Parathyroid adenoma (tissue), 2 donors: ENCODE data around the gene OR6Y1.

Experiments used
- H2AFZ ChIP-seq: fragments of 300-600 bp; sonication (generic); one replicate; pipeline ENCODE4 v1.7.0; 2017; ENCODE audit warnings: antibody characterized with exemption, mild to moderate bottlenecking
- H3K27ac ChIP-seq: fragments of 300-600 bp; sonication (generic); one replicate; pipeline ENCODE4 v1.7.0; 2017
- H3K27me3 ChIP-seq: fragments of 300-600 bp; sonication (generic); one replicate; pipeline ENCODE4 v1.7.0; 2017; ENCODE audit warnings: low read length; ENCODE audit not compliant: control insufficient read depth, insufficient read depth
- H3K36me3 ChIP-seq: fragments of 300-600 bp; sonication (generic); one replicate; pipeline ENCODE4 v1.7.0; 2017; ENCODE audit warnings: low read length; ENCODE audit not compliant: control insufficient read depth, insufficient read depth
- H3K4me1 ChIP-seq: fragments of 300-600 bp; sonication (generic); one replicate; pipeline ENCODE4 v1.7.0; 2017; ENCODE audit warnings: control low read depth
- H3K4me2 ChIP-seq: fragments of 300-600 bp; sonication (generic); one replicate; pipeline ENCODE4 v1.7.0; 2017; ENCODE audit warnings: low read length
- H3K4me3 ChIP-seq: fragments of 300-600 bp; sonication (generic); one replicate; pipeline ENCODE4 v1.7.0; 2017; ENCODE audit warnings: low read depth, low read length
- H3K79me2 ChIP-seq: fragments of 300-600 bp; sonication (generic); one replicate; pipeline ENCODE4 v1.7.0; 2017; ENCODE audit warnings: control low read depth
- H3K9ac ChIP-seq: fragments of 300-600 bp; sonication (generic); one replicate; pipeline ENCODE4 v1.7.0; 2017; ENCODE audit warnings: mild to moderate bottlenecking
- H3K9me3 ChIP-seq: fragments of 300-600 bp; sonication (generic); one replicate; pipeline ENCODE4 v1.7.0; 2017; ENCODE audit warnings: low read length; ENCODE audit not compliant: control insufficient read depth
- CTCF ChIP-seq: fragments of 300-600 bp; sonication (generic); IDR thresholded peaks from one replicate; pipeline ENCODE4 v1.7.0; 2017; ENCODE audit warnings: antibody characterized with exemption, mild to moderate bottlenecking
- donor health status: primary hyperparathyroidism.

The OR6Y1 gene

GRCh38 chr1:158509471-158510156 lies 44.6 kb downstream of the OR6Y1 start:
- Histone ChIP-seq H3K4me2 (no peak overlapping the region), H3K9me3 (no peaks in the 10 kb centered on the region), H3K4me1 (no peaks in the 10 kb centered on the region), H3K79me2 (no peaks in the 10 kb centered on the region), H3K4me3 (no peak overlapping the region), H3K27me3 (no peaks in the 10 kb centered on the region), H3K9ac (no peak overlapping the region), H3K27ac (no peak overlapping the region), H3K36me3 (no peaks in the 10 kb centered on the region), H2AFZ (no peak overlapping the region)
- no peak for TF ChIP-seq CTCF

- Histone ChIP-seq H3K27me3 (no peaks in the 10 kb centered on the region), H3K79me2 (no peaks in the 10 kb centered on the region), H3K4me2 (no peak overlapping the region), H3K4me3 (no peak overlapping the region), H3K4me1 (no peaks in the 10 kb centered on the region), H3K9ac (no peak overlapping the region), H2AFZ (no peak overlapping the region), H3K36me3 (no peaks in the 10 kb centered on the region), H3K9me3 (no peaks in the 10 kb centered on the region), H3K27ac (no peak overlapping the region)
- TF ChIP-seq CTCF: no peak
These were observed 46.7 kb downstream of the OR6Y1 start for GRCh38 chr1:158507511-158507910.

GRCh38 chr1:158506369-158506987 lies 47.7 kb downstream of the OR6Y1 start:
- Histone ChIP-seq H3K36me3 (no peaks in the 10 kb centered on the region), H3K9me3 (no peaks in the 10 kb centered on the region), H3K4me3 (no peak overlapping the region), H3K4me1 (no peaks in the 10 kb centered on the region), H3K9ac (no peak overlapping the region), H3K4me2 (no peak overlapping the region), H3K27me3 (no peaks in the 10 kb centered on the region), H3K27ac (no peak overlapping the region), H2AFZ (no peak overlapping the region), H3K79me2 (no peaks in the 10 kb centered on the region)
- TF ChIP-seq CTCF: no peak

GRCh38 chr1:158496374-158496773 lies 57.8 kb downstream of the OR6Y1 start:
- no peak for TF ChIP-seq CTCF
- no peaks in the 10 kb centered on the region for H3K79me2 ChIP-seq
- no peak overlapping the region for H3K4me2 ChIP-seq
- H3K36me3 ChIP-seq: no peaks in the 10 kb centered on the region
- H3K27me3 ChIP-seq: no peaks in the 10 kb centered on the region
- no peaks in the 10 kb centered on the region for H3K9me3 ChIP-seq
- no peak overlapping the region for H3K4me3 ChIP-seq
- no peak overlapping the region for H3K9ac ChIP-seq
- no peak overlapping the region for H3K27ac ChIP-seq
- H3K4me1 ChIP-seq: no peaks in the 10 kb centered on the region
- H2AFZ ChIP-seq: no peak overlapping the region

GRCh38 chr1:158494796-158495195 lies 59.4 kb downstream of the OR6Y1 start:
- Histone ChIP-seq H3K4me2 (no peak overlapping the region), H3K36me3 (no peaks in the 10 kb centered on the region), H3K4me3 (no peak overlapping the region), H3K79me2 (no peaks in the 10 kb centered on the region), H2AFZ (no peak overlapping the region), H3K4me1 (no peaks in the 10 kb centered on the region), H3K9ac (no peak overlapping the region), H3K27ac (no peak overlapping the region), H3K9me3 (no peaks in the 10 kb centered on the region), H3K27me3 (no peaks in the 10 kb centered on the region)
- TF ChIP-seq CTCF: no peak
